ENCODE results near the gene JMJD1C.
"Not testable (repeated sequence)": the region's sequence is repeated elsewhere in the genome, so short reads cannot be mapped to it uniquely, and the experiment has no call there.

The JMJD1C gene

DNA sequence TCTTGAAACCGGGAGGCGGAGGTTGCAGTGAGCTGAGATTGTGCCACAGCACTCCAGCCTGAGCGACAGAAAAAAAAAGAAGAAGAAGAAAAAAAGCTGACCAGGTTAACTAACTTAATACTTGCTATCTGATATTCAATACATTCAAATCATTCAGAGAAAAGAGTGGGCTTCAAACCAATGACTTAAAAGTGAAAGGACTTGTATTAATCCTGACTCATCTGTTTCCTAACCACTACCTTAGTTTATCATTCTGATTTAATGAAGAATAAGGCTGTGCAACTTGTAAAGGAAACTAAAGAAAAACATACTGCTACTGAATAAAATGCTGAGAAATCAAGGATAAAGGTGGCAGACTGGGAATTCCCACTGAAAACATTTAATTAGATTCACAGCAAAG lies 204.3 kb downstream of the JMJD1C start:
- peak; percentile 43 for DNase-seq (ENCODE audit: low spot score)

DNA sequence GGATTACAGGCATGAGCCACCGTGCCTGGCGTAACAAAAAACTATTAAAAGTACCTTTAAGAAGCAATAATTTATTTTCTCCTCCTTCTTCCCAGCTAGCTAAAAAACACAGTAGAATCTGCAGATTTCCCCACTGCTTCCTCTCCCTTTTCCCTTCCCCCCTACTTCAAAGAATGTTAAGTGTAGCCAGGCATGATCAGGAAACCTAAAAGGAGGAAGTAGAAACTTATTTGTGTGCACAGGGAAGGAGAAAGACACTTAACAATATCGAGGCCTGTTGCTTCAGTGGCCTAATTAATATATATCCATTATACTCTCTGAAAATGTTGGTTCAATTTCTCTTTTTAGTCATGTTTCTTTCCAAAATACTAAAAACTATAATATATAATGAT lies 204.9 kb downstream of the JMJD1C start:
- DNase-seq (ENCODE audit: low spot score), result peak; percentile 79

DNA sequence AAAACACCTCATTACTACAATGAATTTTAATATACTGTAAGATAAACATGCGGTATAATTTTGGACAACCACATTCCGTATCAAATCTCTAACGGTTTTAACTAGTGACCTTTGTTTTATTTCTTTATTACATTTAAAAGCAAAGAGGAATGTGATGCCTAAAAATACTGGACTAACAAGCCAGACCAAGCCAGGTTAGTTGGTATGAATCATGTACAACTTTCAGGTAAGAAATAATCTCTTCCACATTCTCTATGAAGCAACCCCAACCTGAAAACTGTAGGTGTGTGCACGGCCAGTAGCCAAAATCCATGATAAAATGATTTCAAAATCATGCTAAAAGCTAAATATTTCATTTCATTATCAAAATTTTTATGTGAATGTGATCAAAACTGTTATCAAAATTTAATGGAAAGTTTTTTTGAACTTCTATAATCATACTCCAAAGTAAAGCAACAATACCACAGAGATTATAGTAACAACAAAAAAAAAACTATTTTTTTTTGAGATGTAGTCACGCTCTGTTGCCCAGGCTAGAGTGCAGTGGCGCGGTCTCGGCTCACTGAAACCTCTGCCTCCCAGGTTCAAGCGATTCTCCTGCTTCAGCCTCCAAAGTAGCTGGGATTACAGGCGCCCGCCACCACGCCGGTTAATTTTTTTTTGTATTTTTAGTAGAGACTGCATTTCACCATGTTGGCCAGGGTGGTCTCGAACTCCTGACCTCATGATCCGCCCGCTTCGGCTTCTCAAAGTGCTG lies 205.5 kb downstream of the JMJD1C start:
- no peak for DNase-seq (ENCODE audit: low spot score)

DNA sequence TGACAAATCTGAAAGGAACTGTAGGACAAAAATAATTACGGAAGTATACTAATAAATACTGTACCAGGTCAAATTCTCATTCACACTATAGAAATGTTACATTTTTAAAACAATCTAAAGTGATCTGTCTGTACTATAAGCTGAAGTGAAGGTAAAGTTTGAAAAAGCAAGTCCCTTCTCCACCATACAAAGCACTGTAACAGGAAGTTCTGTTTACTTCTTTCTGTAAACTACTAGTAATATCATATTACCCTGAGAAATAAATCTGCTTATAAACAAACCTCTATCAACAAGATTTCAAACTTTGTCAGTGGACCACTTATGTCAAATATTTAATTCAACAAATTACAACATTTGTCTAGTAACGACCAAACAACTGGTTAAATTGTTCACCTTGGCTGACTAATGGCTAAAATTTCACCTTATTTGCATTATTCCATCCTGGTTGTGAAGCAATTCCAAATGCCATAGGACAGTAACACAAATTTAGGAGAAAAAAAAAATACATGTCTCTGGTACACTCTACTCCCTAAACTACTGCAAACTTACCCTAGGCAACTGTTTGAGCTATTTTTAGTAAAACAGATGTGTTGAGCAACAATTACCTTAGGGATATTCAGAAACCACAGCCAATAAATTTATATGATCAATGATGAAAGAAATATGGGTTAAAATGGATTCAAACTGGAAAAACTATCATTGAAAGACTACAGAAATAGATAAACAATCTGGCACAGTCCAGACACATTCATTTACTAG lies 206.7 kb downstream of the JMJD1C start:
- no peak for DNase-seq (ENCODE audit: low spot score)

DNA sequence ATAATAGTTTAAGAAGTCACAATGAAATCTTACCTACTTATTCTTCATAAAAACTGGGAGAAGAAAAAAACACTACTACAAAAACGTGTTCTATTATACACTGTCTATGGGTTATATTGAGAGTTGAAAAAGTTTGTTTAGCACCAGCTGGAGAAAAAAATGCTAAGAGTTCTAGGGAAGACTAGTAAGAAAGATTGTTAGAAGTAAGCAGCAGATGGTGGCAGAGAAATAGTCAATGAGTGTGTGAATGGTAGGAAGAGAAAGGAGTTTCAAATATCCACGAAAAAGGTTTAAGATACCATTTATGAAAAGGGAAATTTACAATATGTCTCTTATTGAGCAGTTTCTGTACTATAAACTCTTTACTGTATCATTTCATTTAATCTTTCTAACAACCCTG lies 208.0 kb downstream of the JMJD1C start:
- DNase-seq (ENCODE audit: low spot score), result no peak

DNA sequence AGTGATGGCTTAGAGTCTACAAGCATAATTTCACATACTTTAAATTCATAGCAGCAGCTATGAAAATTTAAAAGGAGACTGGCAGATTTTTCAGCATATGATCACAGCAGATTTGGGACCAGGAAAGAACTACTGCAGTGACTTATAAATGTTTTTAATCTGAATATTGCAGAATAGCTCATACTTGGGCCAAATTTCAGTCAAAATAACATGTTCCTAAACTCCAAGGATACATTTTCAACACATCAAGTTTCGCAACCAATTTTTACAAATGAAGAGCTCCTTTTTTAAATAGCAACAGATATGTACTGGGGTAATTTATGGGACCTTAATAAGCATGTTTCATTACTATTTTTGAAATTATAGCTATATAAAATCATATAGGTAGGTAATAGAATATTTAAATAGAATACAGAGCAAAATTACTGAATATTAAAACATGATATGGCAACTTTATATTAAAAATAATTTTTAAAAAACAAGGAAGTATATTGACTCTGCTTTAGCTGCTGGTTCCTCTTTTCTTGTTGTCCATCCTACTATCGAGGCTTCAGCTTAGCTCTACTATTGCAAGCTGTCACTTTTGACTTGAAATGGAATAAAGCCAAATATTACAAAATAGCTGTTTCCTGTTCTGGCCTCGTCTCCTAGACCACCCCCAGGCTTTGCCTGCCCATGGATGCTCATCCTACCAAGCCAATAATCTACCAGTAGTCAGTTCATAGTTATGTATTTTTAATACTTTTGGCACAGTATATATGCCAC lies 209.6 kb downstream of the JMJD1C start:
- peak; percentile 66 for DNase-seq (ENCODE audit: low spot score)

DNA sequence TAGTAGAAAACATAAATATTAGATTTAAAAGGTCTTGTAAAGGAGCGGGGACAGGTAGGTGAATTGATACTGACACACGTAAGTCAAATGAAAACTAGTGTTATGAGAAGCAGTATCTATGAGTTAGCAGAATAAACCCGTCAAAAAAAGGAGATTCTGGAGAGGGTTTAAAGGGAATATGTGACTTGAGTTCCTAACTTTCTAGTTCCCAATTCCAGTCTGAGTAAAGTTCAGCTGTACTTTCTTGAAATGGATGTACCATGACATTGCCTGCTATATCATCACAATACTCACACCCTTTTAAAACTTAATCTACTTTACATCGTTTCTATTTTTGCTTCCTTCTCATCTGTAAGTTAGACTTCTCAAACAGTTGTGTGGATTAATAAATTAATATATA lies 210.5 kb downstream of the JMJD1C start:
- DNase-seq (ENCODE audit: low spot score), result no peak

DNA sequence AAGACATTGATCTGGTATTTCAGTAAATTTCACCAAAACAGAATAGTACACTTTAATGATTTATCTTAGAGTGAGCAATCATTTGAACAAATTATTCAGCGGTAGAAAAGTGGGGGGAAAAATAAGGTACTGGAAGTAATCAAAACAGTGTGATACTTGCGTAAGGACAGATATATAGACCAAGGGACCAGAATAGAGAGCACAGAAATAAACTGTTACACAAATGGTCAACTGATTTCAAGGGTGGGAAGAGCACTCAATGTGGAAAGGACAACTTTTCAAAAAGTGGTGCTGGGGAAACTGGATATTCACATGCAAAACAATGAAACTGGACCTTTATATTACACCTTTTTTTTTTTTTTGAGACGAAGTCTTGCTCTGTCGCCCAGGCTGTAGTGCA lies 212.7 kb downstream of the JMJD1C start:
- no peak for DNase-seq (ENCODE audit: low spot score)

DNA sequence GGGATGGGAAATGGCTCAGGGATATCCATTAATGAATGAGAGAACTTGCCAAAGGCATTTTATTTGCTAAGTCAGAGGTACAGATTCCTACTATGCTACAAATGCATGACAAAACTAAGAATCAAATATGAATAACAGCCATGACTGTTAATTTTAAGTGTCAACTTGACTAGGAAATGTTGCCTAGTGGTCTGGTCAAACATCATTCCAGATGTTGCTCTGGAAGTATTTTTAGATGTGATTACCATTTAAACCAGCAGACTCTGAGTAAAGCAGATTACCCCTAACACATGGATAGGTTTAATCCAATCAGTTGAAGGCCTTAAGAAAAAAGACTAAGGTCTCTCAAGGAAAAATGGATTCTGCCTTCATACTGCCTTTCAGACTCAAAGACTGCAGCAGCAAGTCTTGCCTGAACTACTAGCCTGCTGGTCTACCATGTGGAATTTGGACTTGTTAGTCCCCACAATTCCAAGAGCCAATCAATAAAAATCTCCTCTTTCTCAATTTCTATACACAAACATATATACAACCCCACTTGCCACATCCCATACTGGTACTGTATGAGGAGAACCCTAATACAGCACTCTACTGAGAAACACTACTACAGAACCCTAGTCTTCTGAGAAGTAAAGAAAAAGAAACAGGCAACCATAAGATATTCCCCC lies 213.5 kb downstream of the JMJD1C start:
- no peak for DNase-seq (ENCODE audit: low spot score)

DNA sequence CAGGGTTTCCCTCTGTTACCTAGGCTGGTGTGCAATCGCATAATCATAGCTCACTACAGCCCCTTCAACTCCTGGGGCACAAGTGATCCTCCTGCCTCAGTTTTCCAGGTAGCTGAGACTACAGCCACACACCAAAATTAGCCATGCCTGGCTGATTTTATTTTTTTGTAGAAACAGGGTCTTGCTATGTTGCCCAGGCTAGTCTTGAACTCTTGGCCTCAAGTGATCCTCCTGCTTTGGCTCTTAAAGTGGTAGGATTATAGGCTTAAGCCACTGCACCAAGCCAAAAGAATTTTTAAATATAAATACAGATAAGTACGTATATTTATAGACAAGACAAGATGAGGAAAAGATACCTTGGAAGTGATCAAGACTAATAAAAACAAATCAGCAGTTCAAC lies 215.7 kb downstream of the JMJD1C start:
- DNase-seq (ENCODE audit: low spot score), result no peak

DNA sequence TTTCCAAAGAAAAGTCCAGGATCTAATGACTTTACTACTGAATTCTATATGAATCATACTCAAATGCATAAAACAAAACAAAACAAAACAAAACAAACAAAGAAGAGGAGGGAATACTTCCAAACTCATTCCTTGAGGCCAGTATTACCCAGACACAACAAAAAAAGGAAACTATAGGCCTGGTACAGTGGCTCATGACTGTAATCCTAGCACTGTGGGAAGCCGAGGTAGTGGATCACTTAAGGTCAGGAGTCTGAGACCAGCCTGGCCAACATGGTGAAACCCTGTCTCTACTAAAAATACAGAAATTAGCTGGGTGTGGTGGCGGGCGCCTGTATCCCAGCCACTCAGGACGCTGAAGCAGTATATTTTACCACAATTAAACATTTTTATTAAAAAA lies 218.0 kb downstream of the JMJD1C start:
- no peak for DNase-seq (ENCODE audit: low spot score)

DNA sequence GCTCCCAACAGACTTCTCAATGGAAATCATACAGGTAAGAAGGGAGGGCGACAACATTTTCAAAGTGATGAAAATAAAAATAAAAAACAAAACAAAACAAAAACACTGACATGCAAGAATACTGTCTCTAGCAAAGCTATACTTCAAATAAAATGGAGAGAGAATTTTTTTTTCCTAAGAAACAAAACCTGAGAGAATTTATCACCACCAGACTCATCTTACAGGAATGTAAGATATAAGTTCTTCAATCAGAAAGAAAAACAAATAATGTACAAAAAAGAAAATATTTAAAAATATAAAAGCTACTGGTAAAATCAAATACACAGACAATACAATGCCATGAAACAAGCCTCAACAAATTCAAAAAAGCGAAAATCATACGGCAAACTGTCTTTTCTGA lies 219.4 kb downstream of the JMJD1C start:
- DNase-seq (ENCODE audit: low spot score), result no peak

DNA sequence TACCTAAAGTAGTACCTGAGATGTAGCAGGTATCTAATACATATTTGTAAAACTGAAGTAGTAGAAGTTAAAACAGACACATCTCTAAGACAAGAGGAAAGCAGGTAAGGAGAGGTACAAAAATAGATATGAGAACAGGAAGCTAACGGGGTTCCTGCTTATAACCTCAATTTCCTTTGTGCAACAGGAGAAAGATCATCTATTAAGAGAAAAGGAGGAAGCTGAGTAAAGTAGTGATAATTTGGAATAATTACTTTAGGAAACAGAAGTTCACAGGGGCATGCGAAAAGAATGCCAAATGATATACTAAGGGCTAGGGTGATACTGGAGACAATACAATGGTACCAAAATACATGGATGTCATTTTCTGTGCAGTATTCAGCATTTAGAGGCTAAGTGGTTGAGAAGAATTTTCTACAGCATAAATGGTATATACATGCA lies 223.9 kb downstream of the JMJD1C start:
- no peak for DNase-seq (ENCODE audit: low spot score)

DNA sequence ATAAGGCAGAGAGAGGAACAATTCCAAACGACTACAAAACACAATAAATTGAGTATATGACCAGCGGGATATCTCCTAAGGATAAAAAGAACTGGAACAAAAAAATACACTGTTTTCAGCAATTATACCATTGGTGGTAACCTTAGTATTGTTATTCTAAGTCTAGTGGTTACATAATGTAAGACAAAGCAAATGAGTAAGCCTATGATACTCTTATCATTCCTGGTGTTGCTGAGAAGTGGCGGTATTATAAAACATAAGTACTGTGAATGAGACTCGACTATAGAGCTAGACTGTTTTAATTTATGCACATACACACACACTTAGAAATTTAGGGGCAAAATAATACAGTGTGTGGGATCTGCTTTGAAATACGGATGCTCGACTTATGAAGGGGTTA lies 225.0 kb downstream of the JMJD1C start:
- DNase-seq (ENCODE audit: low spot score), result no peak

DNA sequence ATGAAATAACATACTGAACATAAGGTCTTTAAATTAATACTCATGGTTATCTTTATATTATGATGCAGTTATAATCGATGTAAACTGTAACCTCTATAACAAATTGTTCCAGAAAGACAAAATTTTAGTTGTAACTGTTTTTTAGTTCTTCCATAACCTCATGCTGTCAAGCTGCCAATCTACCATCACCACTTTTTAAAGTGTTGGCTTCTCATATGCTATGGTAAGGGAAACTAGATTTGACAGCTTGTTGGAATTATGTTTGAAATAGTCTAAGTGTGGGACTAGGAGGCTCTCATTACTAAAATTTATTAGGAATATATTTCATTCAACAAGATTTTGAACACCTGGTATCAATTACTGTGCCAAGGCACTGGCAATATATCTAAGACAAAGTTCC lies 227.3 kb downstream of the JMJD1C start:
- no peak for DNase-seq (ENCODE audit: low spot score)

DNA sequence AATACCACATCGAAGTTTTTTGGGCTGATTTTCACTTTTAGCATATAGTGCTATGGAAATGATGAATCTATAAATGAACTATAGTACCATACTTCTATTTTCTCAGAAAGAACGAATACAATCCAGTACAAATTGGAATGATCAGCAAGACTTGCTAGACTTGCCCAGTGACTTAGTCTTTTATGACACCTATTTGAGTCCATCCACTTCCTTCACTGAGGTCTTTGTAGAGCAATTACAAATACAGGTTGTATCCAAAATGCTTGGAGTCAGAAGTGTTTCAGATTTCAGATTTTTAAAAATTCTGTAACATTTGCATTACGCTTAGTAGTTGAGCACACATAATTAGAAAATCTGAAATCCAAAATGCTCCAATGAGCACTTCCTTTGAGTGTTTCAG lies 228.4 kb downstream of the JMJD1C start:
- no peak for DNase-seq (ENCODE audit: low spot score)

DNA sequence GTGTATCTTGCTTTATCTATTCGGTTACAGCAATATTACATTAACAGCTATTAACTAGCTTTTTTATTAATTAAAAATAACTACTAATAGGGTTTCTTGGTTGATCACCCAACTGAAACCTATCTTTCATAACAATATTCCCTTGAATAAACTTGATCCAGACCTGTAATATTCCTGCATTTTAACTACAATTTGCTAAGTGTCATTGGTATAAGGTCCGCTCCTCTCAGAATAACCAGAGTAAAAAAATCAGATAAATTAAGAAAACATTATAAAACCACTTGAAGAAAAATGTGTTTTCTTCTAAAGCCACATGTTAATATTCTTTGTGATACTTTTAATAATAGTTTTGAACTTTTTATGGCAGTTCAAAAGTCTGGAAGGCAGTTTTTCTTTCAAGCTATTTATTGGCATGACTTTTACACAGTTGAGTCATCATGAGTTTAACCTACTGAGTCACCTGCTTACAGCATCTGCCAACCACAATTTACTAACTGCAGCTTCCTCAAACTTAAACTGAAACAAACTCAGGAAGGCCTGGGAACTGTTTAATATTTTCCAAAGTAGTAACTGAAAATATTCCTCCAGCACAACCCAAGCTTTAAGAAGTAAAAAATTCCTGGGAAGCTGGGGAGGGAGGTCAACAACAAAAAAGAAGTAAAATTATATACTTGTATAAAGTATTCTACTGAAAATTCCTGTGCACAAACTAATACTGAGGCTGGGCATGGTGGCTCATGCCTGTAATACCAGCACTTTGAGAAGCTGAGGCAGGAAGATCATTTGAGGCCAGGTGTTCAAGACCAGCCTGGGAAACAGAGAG lies 229.5 kb downstream of the JMJD1C start:
- DNase-seq (ENCODE audit: low spot score), result peak; percentile 66

DNA sequence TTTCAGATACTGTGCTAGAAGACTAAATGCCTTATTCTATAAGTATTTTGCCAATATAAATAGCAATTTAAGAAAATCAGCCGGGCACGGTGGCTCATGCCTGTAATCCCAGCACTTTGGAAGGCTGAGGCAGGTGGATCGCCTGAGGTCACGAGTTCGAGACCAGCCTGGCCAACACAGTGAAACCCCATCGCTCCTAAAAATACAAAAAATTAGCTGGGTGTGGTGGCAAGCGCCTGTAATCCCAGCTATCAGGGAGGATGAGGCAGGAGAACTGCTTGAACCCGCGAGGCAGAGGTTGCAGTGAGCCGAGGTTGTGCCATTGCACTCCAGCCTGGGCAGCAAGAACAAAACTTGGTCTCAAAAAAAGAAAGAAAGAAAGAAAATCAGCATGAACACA lies 230.6 kb downstream of the JMJD1C start:
- DNase-seq (ENCODE audit: low spot score), result not testable (repeated sequence)

DNA sequence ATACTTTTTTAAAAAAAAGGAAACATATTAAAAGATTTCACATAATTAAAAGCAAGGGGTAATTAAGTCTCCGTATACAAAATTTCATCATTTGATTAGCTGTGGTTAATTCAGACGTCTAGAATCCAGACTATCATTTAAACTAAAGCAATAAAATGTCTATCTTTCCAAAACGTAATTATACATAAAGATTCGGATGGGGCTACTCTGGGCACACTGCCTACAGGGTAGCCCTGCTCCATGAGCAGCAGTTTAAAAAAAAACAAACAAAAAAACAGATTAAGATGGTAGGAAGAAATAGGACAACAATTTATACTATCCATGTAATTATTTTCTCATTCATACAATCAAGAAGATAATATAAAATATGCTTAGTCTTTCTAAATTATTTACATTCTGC lies 236.6 kb downstream of the JMJD1C start:
- no peak for DNase-seq (ENCODE audit: low spot score)

DNA sequence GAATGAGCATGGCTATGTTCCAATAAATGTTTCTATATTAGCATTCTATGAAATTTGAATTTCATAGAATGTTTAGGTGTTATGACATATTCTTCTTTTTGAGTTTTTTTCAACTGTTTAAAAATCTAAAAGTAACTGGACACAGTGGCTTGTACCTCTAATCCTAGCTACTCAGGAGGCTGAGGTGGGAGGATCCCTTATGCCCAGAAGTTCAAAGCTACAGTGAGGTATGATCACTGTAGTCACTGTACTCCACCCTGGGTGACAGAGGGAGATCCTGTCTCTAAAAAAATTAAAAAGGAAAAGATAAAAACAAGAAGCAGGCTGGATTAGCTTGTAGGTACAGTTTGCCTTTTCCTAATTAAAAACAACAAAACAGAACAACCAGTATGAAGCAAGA lies 237.5 kb downstream of the JMJD1C start:
- DNase-seq (ENCODE audit: low spot score), result no peak

DNA sequence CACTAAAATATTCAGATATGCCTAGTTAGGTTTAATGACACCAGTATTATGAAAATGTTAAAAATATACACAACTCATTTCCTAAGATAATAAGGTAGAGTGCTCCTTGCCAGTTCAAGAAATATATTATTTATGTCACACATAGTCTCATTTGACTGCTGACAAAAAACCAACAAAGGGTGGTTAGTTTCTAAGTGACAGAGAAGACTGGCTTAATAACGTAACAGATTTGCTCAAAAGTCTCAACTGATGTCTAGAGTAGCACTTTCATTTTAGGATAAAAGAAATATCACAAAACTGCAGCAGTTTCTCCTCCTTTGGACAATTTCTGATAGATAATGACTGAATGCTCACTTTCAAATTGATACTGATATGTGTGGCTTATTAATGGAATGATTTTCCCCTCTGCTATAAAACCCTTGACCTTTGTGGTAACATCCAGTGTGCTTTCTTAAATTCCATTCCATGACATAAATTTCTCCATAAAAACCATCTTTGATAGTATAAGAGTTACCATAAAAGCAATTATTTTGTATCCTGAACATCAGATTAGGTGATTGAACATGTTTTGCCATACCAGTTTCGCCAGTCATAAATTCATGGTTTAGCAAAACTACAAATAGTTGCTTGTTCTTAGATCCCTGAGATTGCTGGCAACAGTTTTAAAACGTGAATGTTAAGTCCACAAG lies 238.4 kb downstream of the JMJD1C start:
- no peak for DNase-seq (ENCODE audit: low spot score)

All from NAMALWA (cell line).